HG02981 (cell line): ENCODE measurements around the gene FSTL5.

ENCODE experiments used
- ATAC-seq: cut with Tn5 transposase; IDR thresholded peaks from one replicate; pipeline ENCODE4 v1.9.1; 2021; ENCODE audit warnings: mild to moderate bottlenecking, moderate library complexity; ENCODE audit not compliant: unreplicated experiment

FSTL5 gene

GRCh38 chr4:161466316-161466715, 697.5 kb downstream of the FSTL5 start:
- no peak for ATAC-seq

GRCh38 chr4:161463436-161463835, 700.4 kb downstream of the FSTL5 start:
- no peak for ATAC-seq

- ATAC-seq = no peak
Measured at GRCh38 chr4:161457906-161458305, 705.9 kb downstream of the FSTL5 start.

- no peak for ATAC-seq
Measured at GRCh38 chr4:161457311-161457710, 706.5 kb downstream of the FSTL5 start.

GRCh38 chr4:161454860-161455259, 708.9 kb downstream of the FSTL5 start:
- ATAC-seq = no peak

GRCh38 chr4:161448550-161449180, 715.1 kb downstream of the FSTL5 start:
- ATAC-seq = no peak

- no peak for ATAC-seq
Measured at GRCh38 chr4:161444626-161445025, 719.2 kb downstream of the FSTL5 start.

- no peak for ATAC-seq
Measured at GRCh38 chr4:161442921-161443320, 720.9 kb downstream of the FSTL5 start.

GRCh38 chr4:161438096-161438495, 725.7 kb downstream of the FSTL5 start:
- ATAC-seq = no peak

GRCh38 chr4:161428180-161428965, 735.4 kb downstream of the FSTL5 start:
- ATAC-seq = no peak

GRCh38 chr4:161419822-161420221, 744.0 kb downstream of the FSTL5 start:
- ATAC-seq = no peak

- ATAC-seq = no peak
Measured at GRCh38 chr4:161411901-161412300, 751.9 kb downstream of the FSTL5 start.

- ATAC-seq = no peak
Measured at GRCh38 chr4:161404346-161405110, 759.3 kb downstream of the FSTL5 start.

- ATAC-seq = no peak
Measured at GRCh38 chr4:161403781-161404180, 760.0 kb downstream of the FSTL5 start.

- no peak for ATAC-seq
Measured at GRCh38 chr4:161393602-161394001, 770.2 kb downstream of the FSTL5 start.

- no peak for ATAC-seq
Measured at GRCh38 chr4:161382655-161383054, 781.1 kb downstream of the FSTL5 start.

GRCh38 chr4:161376275-161376674, 787.5 kb downstream of the FSTL5 start:
- no peak for ATAC-seq

- ATAC-seq = no peak
Measured at GRCh38 chr4:161364681-161365080, 799.1 kb downstream of the FSTL5 start.

GRCh38 chr4:161360982-161361381, 802.8 kb downstream of the FSTL5 start:
- ATAC-seq = no peak

GRCh38 chr4:161359491-161359890, 804.3 kb downstream of the FSTL5 start:
- ATAC-seq = peak; percentile 36

- ATAC-seq = no peak
Measured at GRCh38 chr4:161356351-161356750, 807.4 kb downstream of the FSTL5 start.

- no peak for ATAC-seq
Measured at GRCh38 chr4:161350946-161351345, 812.9 kb downstream of the FSTL5 start.
